ENCODE measurements around the gene MAP3K21. TPM values are rescaled to one million over a fixed set of nuclear protein-coding genes. Genes with fewer than 3 reads are reported as not detected.

MAP3K21 gene
- total and polyA plus RNA-seq, 10 donors, result 0.38 to 4.6 (median 1.1) TPM

GRCh38 chr1:233368106-233368788 is 40.7 kb downstream of the MAP3K21 start:
- no peaks in the 10 kb centered on the region for H3K36me3 ChIP-seq
- H3K4me3 ChIP-seq, result no peak overlapping the region
- no peak for TF ChIP-seq POLR2AphosphoS5 (IDR thresholded peaks at IDR 0.05)
- TF ChIP-seq POLR2A (IDR thresholded peaks at IDR 0.05), result no peak
- no peak for TF ChIP-seq CTCF (IDR thresholded peaks at IDR 0.05 in 8 of 11, conservative IDR thresholded peaks at IDR 0.05 in 3 of 11)
- no peak for DNase-seq
- intact Hi-C loops (cut with DNase I; ENCODE audit: low total_unique reads), result no loop called here
- no peak overlapping the region for H3K27ac ChIP-seq
- no peaks in the 10 kb centered on the region for H3K27me3 ChIP-seq (replicated peaks in 1 of 7)
- H3K9me3 ChIP-seq, result no peaks in the 10 kb centered on the region
- 59 to 80% (median 68%) methylated on average over 3 of the region's 3 CpGs for WGBS, 5 donors
- no peaks in the 10 kb centered on the region for H3K4me1 ChIP-seq

GRCh38 chr1:233368789-233369130 is 41.2 kb downstream of the MAP3K21 start:
- no peaks in the 10 kb centered on the region for H3K27me3 ChIP-seq (replicated peaks in 1 of 7)
- DNase-seq, result no peak
- intact Hi-C loops (cut with DNase I; ENCODE audit: low total_unique reads), result no loop called here
- H3K9me3 ChIP-seq, result no peaks in the 10 kb centered on the region
- no peaks in the 10 kb centered on the region for H3K4me1 ChIP-seq
- no peak overlapping the region for H3K27ac ChIP-seq
- H3K36me3 ChIP-seq, result no peaks in the 10 kb centered on the region
- no peak for TF ChIP-seq CTCF (IDR thresholded peaks at IDR 0.05 in 8 of 11, conservative IDR thresholded peaks at IDR 0.05 in 3 of 11)
- TF ChIP-seq POLR2A (IDR thresholded peaks at IDR 0.05), result no peak
- TF ChIP-seq POLR2AphosphoS5 (IDR thresholded peaks at IDR 0.05), result no peak
- H3K4me3 ChIP-seq, result no peak overlapping the region
- 91 to 100% (median 95%) methylated on average over 1 of the region's 1 CpG for WGBS, 5 donors

- intact Hi-C loops (cut with DNase I; ENCODE audit: low total_unique reads), result no loop called here
- H3K36me3 ChIP-seq, result no peaks in the 10 kb centered on the region
These were observed 44.9 kb downstream of the MAP3K21 start for GRCh38 chr1:233372218-233373120.

More at GRCh38 chr1:233372218-233373120, 44.9 kb downstream of the MAP3K21 start:
- TF ChIP-seq POLR2A (IDR thresholded peaks at IDR 0.05) (no peak), POLR2AphosphoS5 (IDR thresholded peaks at IDR 0.05) (no peak), CTCF (IDR thresholded peaks at IDR 0.05 in 8 of 11, conservative IDR thresholded peaks at IDR 0.05 in 3 of 11) (no peak)
- no peak overlapping the region for H3K4me3 ChIP-seq
- H3K4me1 ChIP-seq, result no peaks in the 10 kb centered on the region
- H3K27me3 ChIP-seq (replicated peaks in 1 of 7), result no peaks in the 10 kb centered on the region
- no peaks in the 10 kb centered on the region for H3K9me3 ChIP-seq
- 78 to 89% (median 82%) methylated on average over 12 of the region's 12 CpGs for WGBS, 5 donors
- DNase-seq, result no peak
- no peak overlapping the region for H3K27ac ChIP-seq

Measured in spleen (tissue), 11 donors.